GM12878 (cell line): Measurements from ENCODE around the gene NHERF2. TPM values are rescaled to one million over a fixed set of nuclear protein-coding genes. Genes with fewer than 3 reads are reported as not detected.

Experiments used
- BCLAF1 ChIP-seq: fragments of 450-650 bp; IDR thresholded peaks from 2 replicates; pipeline ENCODE4 v1.6.1; 2017; ENCODE audit warnings: antibody characterized with exemption, mild to moderate bottlenecking, moderate library complexity
- CEBPB ChIP-seq, 2 experiments: fragments of 150-350 bp in 1 of 2; IDR thresholded peaks; 2 replicates each; pipeline ENCODE4 v1.6.1; 2012 to 2014; ENCODE audit warnings: low read depth in 2 of 2, low read length in 2 of 2, borderline replicate concordance in 1 of 2, inconsistent platforms in 1 of 2
- CHD1 ChIP-seq: IDR thresholded peaks from 2 replicates; pipeline ENCODE4 v1.6.1; 2012; ENCODE audit warnings: low read depth, low read length, improper control_type of control experiment
- E2F8 ChIP-seq: fragments of 450-650 bp; IDR thresholded peaks from 2 replicates; pipeline ENCODE4 v1.6.1; 2018; ENCODE audit warnings: mild to moderate bottlenecking, low read depth, moderate library complexity; ENCODE audit not compliant: partially characterized antibody
- HCFC1 ChIP-seq: fragments of 150-350 bp; IDR thresholded peaks from 2 replicates; pipeline ENCODE4 v1.6.1; 2014; ENCODE audit warnings: low read length
- KLF5 ChIP-seq: fragments of 450-650 bp; IDR thresholded peaks from 2 replicates; pipeline ENCODE4 v1.6.1; 2014; ENCODE audit warnings: mild to moderate bottlenecking; ENCODE audit not compliant: partially characterized antibody
- NFIC ChIP-seq: IDR thresholded peaks from 2 replicates; pipeline ENCODE4 v1.6.1; 2012; ENCODE audit warnings: low read depth, mild to moderate bottlenecking, inconsistent platforms, low read length, moderate library complexity
- NR2C1 ChIP-seq: fragments of 450-650 bp; IDR thresholded peaks from 2 replicates; pipeline ENCODE4 v1.6.1; 2017; ENCODE audit warnings: antibody characterized with exemption, mild to moderate bottlenecking, moderate library complexity
- PAX8 ChIP-seq: fragments of 450-650 bp; IDR thresholded peaks from 2 replicates; pipeline ENCODE4 v1.6.1; 2017; ENCODE audit warnings: mild to moderate bottlenecking, moderate library complexity
- SIX5 ChIP-seq: IDR thresholded peaks from 2 replicates; pipeline ENCODE4 v1.6.1; 2011; ENCODE audit warnings: mild to moderate bottlenecking, low read depth, low read length, moderate library complexity; ENCODE audit not compliant: severe bottlenecking
- SP1 ChIP-seq: IDR thresholded peaks from one replicate; pipeline ENCODE4 v1.6.1; 2011; ENCODE audit warnings: low read depth, low read length
- TCF3 ChIP-seq: IDR thresholded peaks from 2 replicates; pipeline ENCODE4 v1.6.1; 2012; ENCODE audit warnings: low read depth, mild to moderate bottlenecking, low read length, borderline replicate concordance; ENCODE audit not compliant: insufficient read depth
- ZSCAN29 ChIP-seq: fragments of 450-650 bp; IDR thresholded peaks from 2 replicates; pipeline ENCODE4 v1.6.1; 2017; ENCODE audit warnings: mild to moderate bottlenecking, moderate library complexity
- polyA plus RNA-seq, 11 experiments: library from polyadenylated mRNA; depleted of rRNA in 4 of 11; unstranded in 6 of 11; stranded (reverse) in 5 of 11; fragments of >200 nt; fragmentation: Nextera tagmentation in 4 of 11; fragmentation: Illumina TruSeq in 1 of 11; extraction: Ambion mirVana in 4 of 11; extraction: Trizol in 1 of 11; gene quantifications; 1 replicate in 1 of 11; 2 replicates in 10 of 11; pipeline versions ENCODE4 v1.2.1 to v1.2.3, GENCODE V29; 2011 to 2016; ENCODE audit warnings: inconsistent platforms in 2 of 11, missing spikeins in 2 of 11, low read depth in 1 of 11
- total RNA-seq, 4 experiments: library from RNA; depleted of rRNA in 3 of 4; stranded (reverse); fragments of >200 nt in 3 of 4; fragmentation: Illumina TruSeq in 1 of 4; extraction: Trizol in 1 of 4; gene quantifications; 2 replicates each; pipeline versions ENCODE4 v1.2.1 to v1.2.3, GENCODE V29; 2013 to 2021
- TF ChIP-seq, protein P1 (sequence below): fragments of 450-650 bp; IDR thresholded peaks from 2 replicates; pipeline ENCODE4 v1.6.1; 2016; ENCODE audit warnings: mild to moderate bottlenecking, moderate library complexity, borderline replicate concordance
- TF ChIP-seq, protein P2 (sequence below): IDR thresholded peaks from 2 replicates; pipeline ENCODE4 v1.6.1; 2012; ENCODE audit warnings: low read depth, low read length, improper control_type of control experiment
- TF ChIP-seq, protein P3 (sequence below): IDR thresholded peaks from 2 replicates; pipeline ENCODE4 v1.6.1; 2012; ENCODE audit warnings: low read depth, low read length, improper control_type of control experiment

The NHERF2 gene
- total and polyA plus RNA-seq, 10 of the 15 experiments (the other 5 are each of a cell fraction or from before 2014, with no cell fraction given): 0.05 to 0.31 (median 0.08) TPM; not detected in 4

DNA sequence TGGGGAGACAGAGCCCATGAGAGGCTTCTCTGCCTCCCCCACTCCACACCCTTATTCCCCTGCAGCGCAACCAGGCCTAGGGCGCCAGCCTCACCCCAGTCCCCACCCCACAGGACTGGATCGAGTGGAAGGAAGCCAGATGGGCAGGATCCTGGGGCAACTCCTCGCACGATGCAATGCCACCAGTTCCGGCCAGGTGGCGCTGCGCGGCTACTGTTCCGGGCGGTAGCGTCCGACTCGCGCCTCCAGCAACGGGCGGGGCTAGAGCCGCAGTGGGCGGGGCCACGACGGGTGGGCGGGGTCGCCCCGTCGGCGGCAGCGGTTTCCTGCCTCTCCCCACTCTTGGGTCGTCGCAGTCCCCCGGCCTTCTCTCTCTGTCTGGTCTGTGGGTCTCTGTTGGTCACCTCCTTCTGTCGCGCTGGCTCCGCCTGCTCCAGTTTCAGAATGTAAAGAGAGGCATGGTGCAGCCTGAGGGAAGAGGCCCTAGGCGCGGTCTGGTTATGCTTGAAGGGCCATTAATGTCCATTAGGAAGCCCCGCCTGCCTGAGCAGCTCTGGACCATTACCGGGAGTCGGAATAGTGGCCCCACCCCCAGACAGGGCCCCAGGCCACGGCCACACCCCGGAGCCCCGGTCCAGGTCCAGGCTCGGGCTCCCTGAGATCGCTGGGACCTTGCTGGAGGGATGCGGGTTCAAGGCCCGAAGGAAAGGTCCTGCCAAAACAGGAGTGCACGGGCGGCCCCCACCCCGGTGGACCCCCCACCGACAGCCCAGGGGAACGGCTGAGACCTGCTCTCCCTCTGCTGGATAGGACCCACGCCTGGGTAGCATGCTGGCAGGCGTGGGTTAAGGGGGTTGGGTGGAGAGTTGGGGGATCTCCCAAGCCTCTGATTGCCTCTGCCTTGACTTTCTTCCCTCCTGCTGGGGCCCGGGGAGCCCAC is 3.3 kb upstream of the NHERF2 start (continued):
- TF ChIP-seq NR2C1 (no peak), KLF5 (peak; percentile 40), SIX5 (no peak), PAX8 (no peak), BCLAF1 (no peak), TCF3 (0 out of 2 replicates have a peak, but pooled peaks have one; percentile 22), E2F8 (no peak), NFIC (no peak), CHD1 (no peak), HCFC1 (0 out of 2 replicates have a peak, but pooled peaks have one; percentile 16), ZSCAN29 (no peak), CEBPB (IDR thresholded peaks at IDR 0.05; ENCODE audit: borderline replicate concordance in 1 of 2, low read depth in 2 of 2, low read length in 2 of 2) (no peak), SP1 (peak; percentile 71)
- TF ChIP-seq, protein P1, sequence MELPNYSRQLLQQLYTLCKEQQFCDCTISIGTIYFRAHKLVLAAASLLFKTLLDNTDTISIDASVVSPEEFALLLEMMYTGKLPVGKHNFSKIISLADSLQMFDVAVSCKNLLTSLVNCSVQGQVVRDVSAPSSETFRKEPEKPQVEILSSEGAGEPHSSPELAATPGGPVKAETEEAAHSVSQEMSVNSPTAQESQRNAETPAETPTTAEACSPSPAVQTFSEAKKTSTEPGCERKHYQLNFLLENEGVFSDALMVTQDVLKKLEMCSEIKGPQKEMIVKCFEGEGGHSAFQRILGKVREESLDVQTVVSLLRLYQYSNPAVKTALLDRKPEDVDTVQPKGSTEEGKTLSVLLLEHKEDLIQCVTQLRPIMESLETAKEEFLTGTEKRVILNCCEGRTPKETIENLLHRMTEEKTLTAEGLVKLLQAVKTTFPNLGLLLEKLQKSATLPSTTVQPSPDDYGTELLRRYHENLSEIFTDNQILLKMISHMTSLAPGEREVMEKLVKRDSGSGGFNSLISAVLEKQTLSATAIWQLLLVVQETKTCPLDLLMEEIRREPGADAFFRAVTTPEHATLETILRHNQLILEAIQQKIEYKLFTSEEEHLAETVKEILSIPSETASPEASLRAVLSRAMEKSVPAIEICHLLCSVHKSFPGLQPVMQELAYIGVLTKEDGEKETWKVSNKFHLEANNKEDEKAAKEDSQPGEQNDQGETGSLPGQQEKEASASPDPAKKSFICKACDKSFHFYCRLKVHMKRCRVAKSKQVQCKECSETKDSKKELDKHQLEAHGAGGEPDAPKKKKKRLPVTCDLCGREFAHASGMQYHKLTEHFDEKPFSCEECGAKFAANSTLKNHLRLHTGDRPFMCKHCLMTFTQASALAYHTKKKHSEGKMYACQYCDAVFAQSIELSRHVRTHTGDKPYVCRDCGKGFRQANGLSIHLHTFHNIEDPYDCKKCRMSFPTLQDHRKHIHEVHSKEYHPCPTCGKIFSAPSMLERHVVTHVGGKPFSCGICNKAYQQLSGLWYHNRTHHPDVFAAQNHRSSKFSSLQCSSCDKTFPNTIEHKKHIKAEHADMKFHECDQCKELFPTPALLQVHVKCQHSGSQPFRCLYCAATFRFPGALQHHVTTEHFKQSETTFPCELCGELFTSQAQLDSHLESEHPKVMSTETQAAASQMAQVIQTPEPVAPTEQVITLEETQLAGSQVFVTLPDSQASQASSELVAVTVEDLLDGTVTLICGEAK: no peak
- TF ChIP-seq, protein P2, sequence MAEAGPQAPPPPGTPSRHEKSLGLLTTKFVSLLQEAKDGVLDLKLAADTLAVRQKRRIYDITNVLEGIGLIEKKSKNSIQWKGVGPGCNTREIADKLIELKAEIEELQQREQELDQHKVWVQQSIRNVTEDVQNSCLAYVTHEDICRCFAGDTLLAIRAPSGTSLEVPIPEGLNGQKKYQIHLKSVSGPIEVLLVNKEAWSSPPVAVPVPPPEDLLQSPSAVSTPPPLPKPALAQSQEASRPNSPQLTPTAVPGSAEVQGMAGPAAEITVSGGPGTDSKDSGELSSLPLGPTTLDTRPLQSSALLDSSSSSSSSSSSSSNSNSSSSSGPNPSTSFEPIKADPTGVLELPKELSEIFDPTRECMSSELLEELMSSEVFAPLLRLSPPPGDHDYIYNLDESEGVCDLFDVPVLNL: 0 out of 2 replicates have a peak, but pooled peaks have one; percentile 9
- TF ChIP-seq, protein P3, sequence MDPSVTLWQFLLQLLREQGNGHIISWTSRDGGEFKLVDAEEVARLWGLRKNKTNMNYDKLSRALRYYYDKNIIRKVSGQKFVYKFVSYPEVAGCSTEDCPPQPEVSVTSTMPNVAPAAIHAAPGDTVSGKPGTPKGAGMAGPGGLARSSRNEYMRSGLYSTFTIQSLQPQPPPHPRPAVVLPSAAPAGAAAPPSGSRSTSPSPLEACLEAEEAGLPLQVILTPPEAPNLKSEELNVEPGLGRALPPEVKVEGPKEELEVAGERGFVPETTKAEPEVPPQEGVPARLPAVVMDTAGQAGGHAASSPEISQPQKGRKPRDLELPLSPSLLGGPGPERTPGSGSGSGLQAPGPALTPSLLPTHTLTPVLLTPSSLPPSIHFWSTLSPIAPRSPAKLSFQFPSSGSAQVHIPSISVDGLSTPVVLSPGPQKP: peak; percentile 77
